ENCODE measurements around the gene DHRS3.

DNA sequence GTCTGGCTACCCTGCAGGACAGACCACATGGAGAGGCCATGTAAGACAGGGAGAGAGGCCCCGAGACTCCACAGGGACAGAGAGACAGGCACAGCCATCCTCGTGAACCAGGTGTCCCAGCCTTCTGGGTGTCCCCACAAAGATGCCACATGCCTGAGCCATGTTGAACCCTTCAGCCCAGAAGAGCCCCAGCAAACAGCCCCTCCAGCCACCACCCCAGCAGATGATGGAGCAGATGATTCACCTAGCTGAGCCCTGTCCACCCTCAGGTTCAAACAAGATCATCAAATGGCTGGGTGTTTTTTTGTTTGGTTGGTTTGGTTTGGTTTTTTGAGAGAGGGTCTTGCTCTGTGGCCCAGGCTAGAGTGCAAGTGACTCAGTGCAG is 78.7 kb downstream of the DHRS3 start:
- TF ChIP-seq POLR2A (IDR thresholded peaks at IDR 0.05) = no peak
- no peak for TF ChIP-seq EP300 (IDR thresholded peaks at IDR 0.05)
- TF ChIP-seq, protein P1, sequence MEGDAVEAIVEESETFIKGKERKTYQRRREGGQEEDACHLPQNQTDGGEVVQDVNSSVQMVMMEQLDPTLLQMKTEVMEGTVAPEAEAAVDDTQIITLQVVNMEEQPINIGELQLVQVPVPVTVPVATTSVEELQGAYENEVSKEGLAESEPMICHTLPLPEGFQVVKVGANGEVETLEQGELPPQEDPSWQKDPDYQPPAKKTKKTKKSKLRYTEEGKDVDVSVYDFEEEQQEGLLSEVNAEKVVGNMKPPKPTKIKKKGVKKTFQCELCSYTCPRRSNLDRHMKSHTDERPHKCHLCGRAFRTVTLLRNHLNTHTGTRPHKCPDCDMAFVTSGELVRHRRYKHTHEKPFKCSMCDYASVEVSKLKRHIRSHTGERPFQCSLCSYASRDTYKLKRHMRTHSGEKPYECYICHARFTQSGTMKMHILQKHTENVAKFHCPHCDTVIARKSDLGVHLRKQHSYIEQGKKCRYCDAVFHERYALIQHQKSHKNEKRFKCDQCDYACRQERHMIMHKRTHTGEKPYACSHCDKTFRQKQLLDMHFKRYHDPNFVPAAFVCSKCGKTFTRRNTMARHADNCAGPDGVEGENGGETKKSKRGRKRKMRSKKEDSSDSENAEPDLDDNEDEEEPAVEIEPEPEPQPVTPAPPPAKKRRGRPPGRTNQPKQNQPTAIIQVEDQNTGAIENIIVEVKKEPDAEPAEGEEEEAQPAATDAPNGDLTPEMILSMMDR (IDR thresholded peaks at IDR 0.05) = no peak
- no peak for TF ChIP-seq POLR2AphosphoS5 (IDR thresholded peaks at IDR 0.05)

Data from gastroesophageal sphincter (tissue), 3 donors.